ENCODE results near the gene ICE2. TPM values are rescaled to one million over a fixed set of nuclear protein-coding genes. Genes with fewer than 3 reads are reported as not detected.
A peak's percentile ranks its signal among the peaks of the same experiment; 100 is the strongest.

Gene ICE2, protein sequence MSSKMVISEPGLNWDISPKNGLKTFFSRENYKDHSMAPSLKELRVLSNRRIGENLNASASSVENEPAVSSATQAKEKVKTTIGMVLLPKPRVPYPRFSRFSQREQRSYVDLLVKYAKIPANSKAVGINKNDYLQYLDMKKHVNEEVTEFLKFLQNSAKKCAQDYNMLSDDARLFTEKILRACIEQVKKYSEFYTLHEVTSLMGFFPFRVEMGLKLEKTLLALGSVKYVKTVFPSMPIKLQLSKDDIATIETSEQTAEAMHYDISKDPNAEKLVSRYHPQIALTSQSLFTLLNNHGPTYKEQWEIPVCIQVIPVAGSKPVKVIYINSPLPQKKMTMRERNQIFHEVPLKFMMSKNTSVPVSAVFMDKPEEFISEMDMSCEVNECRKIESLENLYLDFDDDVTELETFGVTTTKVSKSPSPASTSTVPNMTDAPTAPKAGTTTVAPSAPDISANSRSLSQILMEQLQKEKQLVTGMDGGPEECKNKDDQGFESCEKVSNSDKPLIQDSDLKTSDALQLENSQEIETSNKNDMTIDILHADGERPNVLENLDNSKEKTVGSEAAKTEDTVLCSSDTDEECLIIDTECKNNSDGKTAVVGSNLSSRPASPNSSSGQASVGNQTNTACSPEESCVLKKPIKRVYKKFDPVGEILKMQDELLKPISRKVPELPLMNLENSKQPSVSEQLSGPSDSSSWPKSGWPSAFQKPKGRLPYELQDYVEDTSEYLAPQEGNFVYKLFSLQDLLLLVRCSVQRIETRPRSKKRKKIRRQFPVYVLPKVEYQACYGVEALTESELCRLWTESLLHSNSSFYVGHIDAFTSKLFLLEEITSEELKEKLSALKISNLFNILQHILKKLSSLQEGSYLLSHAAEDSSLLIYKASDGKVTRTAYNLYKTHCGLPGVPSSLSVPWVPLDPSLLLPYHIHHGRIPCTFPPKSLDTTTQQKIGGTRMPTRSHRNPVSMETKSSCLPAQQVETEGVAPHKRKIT
- polyA plus RNA-seq (2013) = 50.8 TPM

DNA sequence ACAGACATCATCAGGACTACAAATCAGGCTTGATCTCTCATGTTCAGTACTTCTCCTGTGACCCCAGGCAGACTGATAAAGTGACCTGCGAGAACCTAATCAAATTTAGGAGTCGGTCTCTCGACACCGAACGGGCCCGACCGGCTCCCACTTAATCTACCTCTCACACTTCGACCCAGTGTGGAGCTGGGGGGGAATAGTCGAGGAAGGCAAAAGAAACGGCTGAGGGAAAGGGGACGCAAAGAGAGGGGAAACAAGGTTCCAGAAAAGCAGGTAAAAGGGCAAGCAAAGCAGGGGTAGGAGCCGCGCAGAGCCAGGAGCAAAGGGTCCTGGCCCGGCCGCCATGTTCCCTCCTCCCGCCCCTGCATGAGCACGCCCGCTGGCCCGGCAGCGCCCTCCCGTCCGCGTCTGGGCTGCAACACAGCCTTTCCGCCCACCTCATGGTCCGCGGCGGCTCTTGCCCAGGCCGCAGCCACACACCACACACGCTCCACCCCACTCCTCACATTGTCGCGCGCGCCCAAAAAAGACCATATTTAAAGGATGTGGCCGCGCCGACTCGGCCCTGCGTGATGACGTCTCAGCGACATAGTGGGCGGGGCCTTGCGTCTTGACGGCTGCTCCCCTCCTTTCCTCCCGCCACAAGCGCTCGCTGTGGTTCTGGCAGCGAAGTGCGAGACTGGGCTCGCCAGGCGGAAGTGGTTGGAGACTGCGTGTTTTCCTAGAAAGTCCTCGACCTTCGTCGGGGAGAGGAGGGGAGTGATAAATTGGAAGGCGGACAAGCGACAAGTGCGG lies at the start of gene ICE2:
Gene ICE2, minus strand, starts transcription at position 577 of the 795 bp plus-strand sequence. CDS start 1,165 bp downstream, outside the sequence.
- peak; percentile 96 to 98 (median 98) for DNase-seq
- peaks cover 13 to 33% (median 30%) of the 10 kb centered on the region in 4 experiments for H3K4me1 ChIP-seq (ENCODE audit: control extremely low read depth in 1 of 4, control insufficient read depth in 4 of 4, insufficient read depth in 4 of 4, low read length in 3 of 4)
- peak within 1 kb of the TSS; percentile 94 to 98 for H3K27ac ChIP-seq (ENCODE audit: insufficient read depth in 1 of 2, low read depth in 1 of 2, low read length in 2 of 2, poor library complexity in 1 of 2, severe bottlenecking in 2 of 2)
- no peaks in the 10 kb centered on the region for H3K9me3 ChIP-seq (ENCODE audit: control extremely low read depth in 1 of 5, control insufficient read depth in 4 of 5, insufficient read depth in 2 of 5, low read depth in 1 of 5, low read length in 4 of 5)
- no peaks in the 10 kb centered on the region for H3K27me3 ChIP-seq (replicated peaks in 2 of 5; ENCODE audit: control insufficient read depth in 4 of 5, insufficient read depth in 5 of 5, low read length in 4 of 5)
- ChIA-PET POLR2A (no interaction called here), CTCF (interaction anchor here (1.3 to 1.4 kb wide), 2 partner anchors 28 to 30 kb away, joined by 4 to 6 read pairs; no protein-coding TSS in a partner anchor)
- H3K36me3 ChIP-seq (ENCODE audit: control insufficient read depth in 4 of 4, insufficient read depth in 4 of 4, low read length in 3 of 4) = peaks cover 2 to 18% (median 8%) of the 10 kb centered on the region in 4 experiments
- WGBS (ENCODE audit: insufficient coverage) = 0% methylated on average over 44 of the region's 57 CpGs
- peak within 1 kb of the TSS; percentile 88 to 98 (median 94) for H3K4me3 ChIP-seq (ENCODE audit: control insufficient read depth in 1 of 7, extremely low read depth in 1 of 7, insufficient read depth in 4 of 7, low read depth in 2 of 7, low read length in 6 of 7)

DNA sequence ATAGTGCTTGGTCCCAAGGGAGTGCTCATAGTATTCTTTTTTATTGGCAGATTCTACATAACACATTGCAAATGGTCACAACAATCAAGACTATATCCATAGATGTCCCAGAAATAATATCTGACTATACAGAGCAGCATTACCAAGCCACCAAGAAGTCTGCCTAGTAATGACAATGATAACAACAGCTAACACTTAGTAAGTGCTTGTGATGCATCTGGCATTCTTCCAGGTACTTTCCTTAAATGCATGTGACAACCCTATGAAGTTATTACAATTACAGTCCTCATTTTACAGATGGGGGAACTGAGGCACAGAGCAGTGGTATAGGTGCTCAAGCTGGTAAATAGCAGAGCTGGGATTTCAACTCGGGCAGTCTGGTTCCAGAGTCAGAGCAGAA lies 49.6 kb upstream of the ICE2 start:
- H3K4me1 ChIP-seq (ENCODE audit: control extremely low read depth in 1 of 4, control insufficient read depth in 4 of 4, insufficient read depth in 4 of 4, low read length in 3 of 4) = no peaks in the 10 kb centered on the region
- POLR2A ChIA-PET = no interaction called here
- DNase-seq = peak in 2 of 3 donors; percentile 62
- H3K9me3 ChIP-seq (ENCODE audit: control extremely low read depth in 1 of 5, control insufficient read depth in 4 of 5, insufficient read depth in 2 of 5, low read depth in 1 of 5, low read length in 4 of 5) = no peaks in the 10 kb centered on the region
- H3K27ac ChIP-seq (ENCODE audit: insufficient read depth in 1 of 2, low read depth in 1 of 2, low read length in 2 of 2, poor library complexity in 1 of 2, severe bottlenecking in 2 of 2) = no peak overlapping the region
- H3K27me3 ChIP-seq (replicated peaks in 2 of 5; ENCODE audit: control insufficient read depth in 4 of 5, insufficient read depth in 5 of 5, low read length in 4 of 5) = no peaks in the 10 kb centered on the region
- WGBS (ENCODE audit: insufficient coverage) = no CpG with 5 or more reads among the region's 1 CpG
- no peak overlapping the region for H3K4me3 ChIP-seq (ENCODE audit: control insufficient read depth in 1 of 7, extremely low read depth in 1 of 7, insufficient read depth in 4 of 7, low read depth in 2 of 7, low read length in 6 of 7)
- CTCF ChIA-PET = interaction anchor here (0.9 to 1.7 kb wide), 3 partner anchors 8 to 15 kb away, joined by 3 to 6 read pairs (median 3); no protein-coding TSS in a partner anchor
- H3K36me3 ChIP-seq (ENCODE audit: control insufficient read depth in 4 of 4, insufficient read depth in 4 of 4, low read length in 3 of 4) = peaks cover 0 to 6% (median 0%) of the 10 kb centered on the region in 4 experiments

DNA sequence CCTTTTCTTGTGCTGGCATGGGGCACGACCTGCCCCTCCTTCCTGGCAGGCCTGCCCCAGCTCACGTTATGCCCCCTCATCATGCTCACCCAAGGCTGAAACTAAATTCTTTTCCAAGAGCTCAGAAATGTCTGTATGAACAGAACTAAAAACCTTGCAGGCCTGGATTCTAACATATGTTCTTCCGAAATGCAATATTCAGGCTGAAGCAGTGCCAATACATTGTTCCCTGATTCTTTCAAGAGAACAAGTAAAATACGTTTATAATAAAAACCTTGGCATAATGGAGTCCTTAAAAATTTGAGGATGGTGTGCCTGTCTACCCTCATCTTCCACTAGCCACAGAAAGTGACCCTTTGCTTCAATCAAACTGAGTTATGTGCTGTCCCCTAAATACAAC lies 48.5 kb upstream of the ICE2 start:
- CTCF ChIA-PET = interaction anchor here (1.2 to 2.7 kb wide), 3 partner anchors 10 to 168 kb away, joined by 3 to 12 read pairs (median 5); no protein-coding TSS in a partner anchor
- H3K27me3 ChIP-seq (replicated peaks in 2 of 5; ENCODE audit: control insufficient read depth in 4 of 5, insufficient read depth in 5 of 5, low read length in 4 of 5) = no peaks in the 10 kb centered on the region
- POLR2A ChIA-PET = no interaction called here
- H3K9me3 ChIP-seq (ENCODE audit: control extremely low read depth in 1 of 5, control insufficient read depth in 4 of 5, insufficient read depth in 2 of 5, low read depth in 1 of 5, low read length in 4 of 5) = no peaks in the 10 kb centered on the region
- WGBS (ENCODE audit: insufficient coverage) = 97% methylated on average over 4 of the region's 4 CpGs
- no peak overlapping the region for H3K4me3 ChIP-seq (ENCODE audit: control insufficient read depth in 1 of 7, extremely low read depth in 1 of 7, insufficient read depth in 4 of 7, low read depth in 2 of 7, low read length in 6 of 7)
- H3K27ac ChIP-seq (ENCODE audit: insufficient read depth in 1 of 2, low read depth in 1 of 2, low read length in 2 of 2, poor library complexity in 1 of 2, severe bottlenecking in 2 of 2) = no peak overlapping the region
- DNase-seq = no peak
- no peaks in the 10 kb centered on the region for H3K4me1 ChIP-seq (ENCODE audit: control extremely low read depth in 1 of 4, control insufficient read depth in 4 of 4, insufficient read depth in 4 of 4, low read length in 3 of 4)
- peaks cover 0 to 6% (median 0%) of the 10 kb centered on the region in 4 experiments for H3K36me3 ChIP-seq (ENCODE audit: control insufficient read depth in 4 of 4, insufficient read depth in 4 of 4, low read length in 3 of 4)

DNA sequence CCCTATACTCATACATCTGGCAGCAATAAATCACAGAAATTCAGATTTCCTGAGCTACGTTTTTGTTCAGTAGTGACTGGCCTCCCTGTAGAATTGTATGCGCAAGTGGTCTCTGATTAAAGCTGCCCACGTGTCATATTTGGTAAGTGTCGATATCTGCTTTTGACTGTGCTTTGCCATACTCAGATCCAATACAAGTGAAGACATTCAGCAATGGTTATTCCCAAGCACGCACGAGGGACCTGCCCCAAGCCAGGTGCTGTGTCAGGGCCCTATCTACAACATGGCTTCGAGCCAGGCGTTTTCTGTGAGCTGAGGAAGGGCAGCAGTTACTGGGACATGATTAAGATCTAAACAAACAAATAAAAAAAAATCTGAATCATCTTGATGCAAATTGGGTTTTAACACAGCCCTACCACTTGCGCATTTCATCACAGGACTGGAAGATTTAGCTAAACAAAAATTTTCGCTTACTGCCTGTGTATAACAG lies 47.2 kb upstream of the ICE2 start:
- H3K4me3 ChIP-seq (ENCODE audit: control insufficient read depth in 1 of 7, extremely low read depth in 1 of 7, insufficient read depth in 4 of 7, low read depth in 2 of 7, low read length in 6 of 7) = no peak overlapping the region
- CTCF ChIA-PET = interaction anchor here (1.9 to 2.7 kb wide), 2 partner anchors 8 to 167 kb away, joined by 5 to 12 read pairs; no protein-coding TSS in a partner anchor
- POLR2A ChIA-PET = no interaction called here
- no peak overlapping the region for H3K27ac ChIP-seq (ENCODE audit: insufficient read depth in 1 of 2, low read depth in 1 of 2, low read length in 2 of 2, poor library complexity in 1 of 2, severe bottlenecking in 2 of 2)
- H3K9me3 ChIP-seq (ENCODE audit: control extremely low read depth in 1 of 5, control insufficient read depth in 4 of 5, insufficient read depth in 2 of 5, low read depth in 1 of 5, low read length in 4 of 5) = no peaks in the 10 kb centered on the region
- H3K4me1 ChIP-seq (ENCODE audit: control extremely low read depth in 1 of 4, control insufficient read depth in 4 of 4, insufficient read depth in 4 of 4, low read length in 3 of 4) = no peaks in the 10 kb centered on the region
- no peaks in the 10 kb centered on the region for H3K27me3 ChIP-seq (replicated peaks in 2 of 5; ENCODE audit: control insufficient read depth in 4 of 5, insufficient read depth in 5 of 5, low read length in 4 of 5)
- DNase-seq = no peak
- H3K36me3 ChIP-seq (ENCODE audit: control insufficient read depth in 4 of 4, insufficient read depth in 4 of 4, low read length in 3 of 4) = peaks cover 0 to 6% (median 0%) of the 10 kb centered on the region in 4 experiments
- 90% methylated on average over 7 of the region's 10 CpGs for WGBS (ENCODE audit: insufficient coverage)

DNA sequence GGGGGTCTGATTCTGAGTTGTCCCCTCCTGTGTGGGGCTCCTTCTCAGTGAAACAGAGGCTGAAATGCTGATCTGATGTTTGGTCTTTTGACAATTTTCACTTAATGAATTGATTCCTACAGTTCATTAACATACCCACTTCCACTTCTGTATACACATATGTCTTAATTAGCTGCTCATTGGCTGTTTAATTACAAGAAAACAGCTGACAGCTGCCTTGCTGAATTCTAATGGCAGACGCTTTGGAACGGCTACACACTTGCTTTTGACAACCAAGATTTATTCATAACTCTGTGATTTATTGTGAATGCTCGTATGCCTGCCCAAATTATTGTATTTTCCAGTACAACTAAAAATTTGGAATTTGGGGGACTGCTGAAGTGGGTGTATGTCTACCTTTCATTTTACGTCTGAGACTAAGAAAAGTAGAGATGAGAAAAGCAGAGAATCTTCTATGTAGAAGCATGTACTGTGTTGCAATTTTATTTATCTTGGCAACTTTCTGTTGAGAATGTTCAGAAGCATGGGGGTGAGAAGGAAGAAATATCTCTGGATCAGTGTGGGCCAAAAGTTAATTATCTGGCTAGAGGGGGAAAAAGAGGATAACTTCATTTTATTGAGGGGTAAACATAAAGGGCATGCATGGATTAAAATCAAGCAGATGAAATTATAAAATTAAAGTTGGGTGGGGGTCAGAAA lies 46.5 kb upstream of the ICE2 start:
- ChIA-PET CTCF (interaction anchor here (2.7 kb wide), 1 partner anchor 166 kb away, joined by 12 read pairs; no protein-coding TSS in a partner anchor), POLR2A (no interaction called here)
- no peak for DNase-seq
- H3K27ac ChIP-seq (ENCODE audit: insufficient read depth in 1 of 2, low read depth in 1 of 2, low read length in 2 of 2, poor library complexity in 1 of 2, severe bottlenecking in 2 of 2) = no peak overlapping the region
- 100% methylated on average over 1 of the region's 4 CpGs for WGBS (ENCODE audit: insufficient coverage)
- no peaks in the 10 kb centered on the region for H3K9me3 ChIP-seq (ENCODE audit: control extremely low read depth in 1 of 5, control insufficient read depth in 4 of 5, insufficient read depth in 2 of 5, low read depth in 1 of 5, low read length in 4 of 5)
- H3K4me3 ChIP-seq (ENCODE audit: control insufficient read depth in 1 of 7, extremely low read depth in 1 of 7, insufficient read depth in 4 of 7, low read depth in 2 of 7, low read length in 6 of 7) = no peak overlapping the region
- peaks cover 0 to 4% (median 0%) of the 10 kb centered on the region in 4 experiments for H3K36me3 ChIP-seq (ENCODE audit: control insufficient read depth in 4 of 4, insufficient read depth in 4 of 4, low read length in 3 of 4)
- H3K4me1 ChIP-seq (ENCODE audit: control extremely low read depth in 1 of 4, control insufficient read depth in 4 of 4, insufficient read depth in 4 of 4, low read length in 3 of 4) = peaks cover 0 to 1% (median under 1%) of the 10 kb centered on the region in 4 experiments
- no peaks in the 10 kb centered on the region for H3K27me3 ChIP-seq (replicated peaks in 2 of 5; ENCODE audit: control insufficient read depth in 4 of 5, insufficient read depth in 5 of 5, low read length in 4 of 5)

DNA sequence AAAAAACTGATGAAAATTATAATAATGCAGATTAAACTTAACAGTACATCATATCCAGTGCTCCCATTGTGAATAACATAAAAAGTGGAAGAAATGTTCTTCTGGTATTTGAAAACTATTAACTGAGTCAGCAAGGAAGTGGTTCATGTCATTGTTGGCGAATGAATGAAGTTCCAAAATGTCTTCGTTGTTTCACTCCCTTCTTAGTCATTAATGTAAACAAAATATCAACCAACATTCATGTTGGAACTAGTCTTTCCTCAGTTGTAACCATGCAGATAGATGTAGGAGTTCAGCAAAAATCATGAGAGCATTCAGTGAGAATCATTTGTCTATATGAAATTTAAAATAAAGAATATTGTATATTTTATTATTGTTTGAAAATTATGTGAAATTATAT lies 44.1 kb upstream of the ICE2 start:
- Histone ChIP-seq H3K36me3 (ENCODE audit: control insufficient read depth in 4 of 4, insufficient read depth in 4 of 4, low read length in 3 of 4) (peaks cover 0 to 3% (median 0%) of the 10 kb centered on the region in 4 experiments), H3K27ac (ENCODE audit: insufficient read depth in 1 of 2, low read depth in 1 of 2, low read length in 2 of 2, poor library complexity in 1 of 2, severe bottlenecking in 2 of 2) (no peak overlapping the region), H3K4me1 (ENCODE audit: control extremely low read depth in 1 of 4, control insufficient read depth in 4 of 4, insufficient read depth in 4 of 4, low read length in 3 of 4) (peaks cover 0 to 2% (median 2%) of the 10 kb centered on the region in 4 experiments), H3K27me3 (replicated peaks in 2 of 5; ENCODE audit: control insufficient read depth in 4 of 5, insufficient read depth in 5 of 5, low read length in 4 of 5) (no peaks in the 10 kb centered on the region), H3K4me3 (ENCODE audit: control insufficient read depth in 1 of 7, extremely low read depth in 1 of 7, insufficient read depth in 4 of 7, low read depth in 2 of 7, low read length in 6 of 7) (no peak overlapping the region), H3K9me3 (ENCODE audit: control extremely low read depth in 1 of 5, control insufficient read depth in 4 of 5, insufficient read depth in 2 of 5, low read depth in 1 of 5, low read length in 4 of 5) (no peaks in the 10 kb centered on the region)
- ChIA-PET CTCF (interaction anchor here (4.1 to 5.0 kb wide), 2 partner anchors 17 to 163 kb away, joined by 56 to 95 read pairs; no protein-coding TSS in a partner anchor), POLR2A (no interaction called here)
- DNase-seq = no peak
- WGBS (ENCODE audit: insufficient coverage) = 100% methylated on average over 1 of the region's 2 CpGs

Measured in common myeloid progenitor, CD34-positive (primary cell).